Spinal cord (tissue), 10 donors: ENCODE measurements around the gene SLC25A24. TPM values are rescaled to one million over a fixed set of nuclear protein-coding genes. Genes with fewer than 3 reads are reported as not detected.
"Not testable (repeated sequence)": the region's sequence is repeated elsewhere in the genome, so short reads cannot be mapped to it uniquely, and the experiment has no call there.

Experiments
- DNase-seq, 6 donors: peaks; one replicate each; pipeline versions ENCODE4 v3.0.0 to v3.0.0-alpha.2; 2013 to 2015; ENCODE audit warnings: low spot score in 6 of 6, low read depth in 4 of 6
- H3K27ac ChIP-seq: one replicate; pipeline ENCODE4 v1.5.1; 2013; ENCODE audit warnings: low read depth, low read length, control low read depth
- H3K27me3 ChIP-seq: one replicate; pipeline ENCODE4 v1.6.1; 2013; ENCODE audit warnings: low read length; ENCODE audit not compliant: control insufficient read depth, insufficient read depth
- H3K36me3 ChIP-seq: one replicate; pipeline ENCODE4 v1.6.1; 2013; ENCODE audit warnings: low read length; ENCODE audit not compliant: control insufficient read depth, insufficient read depth
- H3K4me1 ChIP-seq: one replicate; pipeline ENCODE4 v1.6.1; 2013; ENCODE audit warnings: low read length; ENCODE audit not compliant: control insufficient read depth, insufficient read depth
- H3K4me3 ChIP-seq: one replicate; pipeline ENCODE4 v1.5.1; 2013; ENCODE audit warnings: low read depth, low read length, control low read depth
- H3K9me3 ChIP-seq: one replicate; pipeline ENCODE4 v1.6.1; 2013; ENCODE audit warnings: low read length; ENCODE audit not compliant: control insufficient read depth, insufficient read depth
- WGBS: methylation state at CpG from one replicate; pipeline ENCODE4 v1.1.5; 2013; ENCODE audit warnings: missing lambda C conversion rate; ENCODE audit not compliant: insufficient coverage; 5-methylcytosine and 5-hydroxymethylcytosine counted together
- polyA plus RNA-seq, 2 donors: library from polyadenylated mRNA; unstranded; fragments of 120-200 nt; gene quantifications; one replicate each; pipeline ENCODE4 v1.2.1, GENCODE V29; 2013; ENCODE audit not compliant: insufficient read length in 2 of 2
- total RNA-seq, 2 donors: library from RNA; depleted of rRNA in 1 of 2; stranded (reverse); fragments of 120-200 nt in 1 of 2; fragments of >200 nt in 1 of 2; gene quantifications; one replicate each; pipeline versions ENCODE4 v1.2.3 to v1.2.4, GENCODE V29; 2013 to 2014
- donor health status: healthy.

Gene SLC25A24
- total and polyA plus RNA-seq, 4 donors: 10.7 to 34.8 (median 20.7) TPM

DNA sequence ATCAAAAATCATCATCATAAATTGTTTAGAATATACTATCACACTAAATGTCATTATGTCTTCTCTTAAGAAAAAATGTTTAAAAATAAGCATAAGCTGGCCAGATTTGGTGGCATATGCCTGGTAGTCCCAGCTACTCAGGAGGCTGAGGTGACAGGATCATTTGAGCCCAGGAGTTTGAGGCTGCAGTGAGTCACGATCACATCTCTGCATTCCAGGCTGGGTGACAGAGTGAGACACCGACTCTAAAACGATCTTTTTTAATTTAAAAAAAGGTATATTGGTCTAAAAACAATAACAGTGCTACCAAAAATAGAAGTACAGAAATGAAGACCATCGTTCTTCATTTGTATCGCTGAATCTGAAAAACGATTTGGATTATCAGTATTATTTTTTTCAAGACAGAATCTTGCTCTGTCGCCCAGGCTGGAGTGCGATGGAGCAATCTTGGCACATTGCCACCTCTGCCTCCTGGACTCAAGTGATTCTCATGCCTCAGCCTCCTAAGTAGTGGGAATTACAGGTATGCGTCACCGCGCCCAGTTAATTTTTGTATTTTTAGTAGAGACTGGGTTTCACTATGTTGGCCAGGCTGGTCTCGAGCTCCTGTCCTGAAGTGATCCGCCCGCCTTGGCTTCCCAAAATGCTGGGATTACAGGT is 17.5 kb upstream of the SLC25A24 start:
- H3K9me3 ChIP-seq, H3K4me1 ChIP-seq, H3K27ac ChIP-seq, H3K4me3 ChIP-seq, H3K27me3 ChIP-seq, H3K36me3 ChIP-seq, DNase-seq: not testable (repeated sequence)
- no CpG with 5 or more reads among the region's 14 CpGs for WGBS

DNA sequence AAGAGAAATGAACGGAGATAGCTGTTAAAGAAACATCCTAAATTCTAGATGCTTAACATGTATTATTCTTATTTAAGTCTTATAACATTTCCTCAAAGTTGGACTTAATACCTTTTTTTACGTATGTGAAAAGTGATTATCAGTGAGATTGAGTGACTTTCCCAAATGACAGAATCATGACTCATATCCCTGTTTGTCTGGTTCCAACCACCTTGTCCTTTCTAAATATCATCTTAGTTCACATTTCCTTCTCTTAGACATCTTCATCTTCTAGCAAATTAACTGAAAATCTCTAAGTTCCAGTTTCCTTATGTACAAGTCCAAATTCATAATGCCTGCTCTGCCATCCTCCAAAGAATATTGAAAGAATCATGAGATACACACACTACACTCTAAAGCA is 16.9 kb upstream of the SLC25A24 start:
- DNase-seq, H3K9me3 ChIP-seq, H3K4me3 ChIP-seq, H3K27me3 ChIP-seq, H3K4me1 ChIP-seq, H3K36me3 ChIP-seq, H3K27ac ChIP-seq: not testable (repeated sequence)
- no CpG with 5 or more reads among the region's 2 CpGs for WGBS

DNA sequence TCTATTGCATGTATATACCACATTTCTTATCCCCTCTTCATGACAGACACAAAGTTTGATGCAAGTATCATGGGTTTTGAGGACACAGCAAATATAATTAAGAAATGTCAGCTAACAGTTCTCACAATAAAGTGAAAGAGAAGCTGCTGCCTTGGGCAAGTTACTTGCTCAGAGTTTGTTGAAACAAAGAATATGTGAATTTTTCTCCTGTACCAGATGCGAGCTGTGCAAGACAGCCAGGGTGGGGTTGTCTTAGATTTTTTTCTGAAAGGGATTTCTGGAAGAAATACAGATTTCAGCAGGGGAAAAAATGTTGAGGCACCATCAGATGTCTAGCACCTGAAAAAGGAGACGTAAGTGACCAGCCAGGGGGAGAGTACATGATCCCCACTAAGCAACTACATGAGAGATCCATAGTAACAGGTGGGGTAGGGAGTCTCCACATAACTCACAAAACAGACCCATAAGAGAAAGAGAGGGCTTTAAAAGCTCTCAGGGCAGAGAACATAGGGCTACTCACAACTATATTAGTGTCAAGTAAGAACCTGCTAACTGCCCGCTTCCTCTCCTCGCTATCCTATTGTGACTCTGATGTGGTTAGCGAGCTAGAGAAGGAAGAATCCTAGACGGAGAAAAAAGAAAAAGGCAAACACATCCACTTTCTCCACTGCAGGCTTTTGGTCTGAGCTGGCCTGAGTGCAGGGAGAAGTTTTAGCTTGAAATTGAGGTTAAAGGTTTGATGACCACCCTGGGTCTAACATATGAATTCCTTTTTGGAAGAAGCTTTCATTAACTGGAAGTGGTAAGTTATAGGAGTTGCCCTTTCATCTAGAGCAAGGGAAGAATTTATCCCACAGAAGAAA is 16.1 kb upstream of the SLC25A24 start:
- not testable (repeated sequence) for DNase-seq, H3K4me1 ChIP-seq, H3K27ac ChIP-seq, H3K27me3 ChIP-seq, H3K4me3 ChIP-seq, H3K36me3 ChIP-seq, H3K9me3 ChIP-seq
- no CpG with 5 or more reads among the region's 6 CpGs for WGBS

DNA sequence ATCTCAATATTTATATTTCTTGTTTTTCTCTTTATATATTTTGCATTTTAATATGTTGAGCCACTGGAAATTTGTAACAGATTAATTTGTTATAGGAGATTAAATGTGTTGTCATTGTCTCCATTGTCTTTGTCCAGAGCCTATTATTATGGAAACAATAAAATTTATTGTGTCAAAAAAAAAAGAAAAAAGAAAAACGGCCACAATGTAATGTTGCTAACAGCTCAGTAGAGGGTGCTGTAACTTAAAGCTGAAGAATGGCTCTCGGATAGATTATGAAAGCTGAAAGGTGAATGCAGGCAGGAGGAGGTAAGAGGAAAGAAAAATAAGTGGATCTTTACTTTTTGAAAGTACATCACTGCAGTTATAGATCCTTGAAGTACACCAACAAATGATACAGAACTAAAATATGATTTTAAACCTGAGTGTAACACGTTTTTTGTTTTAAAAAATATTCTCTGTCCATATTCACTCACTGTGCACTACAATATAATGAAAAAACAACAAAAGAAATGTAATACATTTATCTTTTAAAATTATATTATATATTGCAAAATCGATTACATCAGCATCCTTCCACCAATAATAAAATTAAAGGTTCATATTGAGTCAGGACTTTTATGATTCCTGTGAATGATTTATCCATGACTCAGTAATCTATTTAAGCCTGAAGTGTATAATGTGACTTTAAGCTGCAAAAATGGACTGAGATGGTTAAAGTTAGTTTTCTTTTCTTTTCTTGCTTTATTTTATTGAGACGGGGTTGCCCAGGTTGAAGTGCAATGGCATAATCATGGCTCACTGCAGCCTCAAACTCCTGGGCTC is 14.7 kb upstream of the SLC25A24 start:
- no CpG with 5 or more reads among the region's 5 CpGs for WGBS

DNA sequence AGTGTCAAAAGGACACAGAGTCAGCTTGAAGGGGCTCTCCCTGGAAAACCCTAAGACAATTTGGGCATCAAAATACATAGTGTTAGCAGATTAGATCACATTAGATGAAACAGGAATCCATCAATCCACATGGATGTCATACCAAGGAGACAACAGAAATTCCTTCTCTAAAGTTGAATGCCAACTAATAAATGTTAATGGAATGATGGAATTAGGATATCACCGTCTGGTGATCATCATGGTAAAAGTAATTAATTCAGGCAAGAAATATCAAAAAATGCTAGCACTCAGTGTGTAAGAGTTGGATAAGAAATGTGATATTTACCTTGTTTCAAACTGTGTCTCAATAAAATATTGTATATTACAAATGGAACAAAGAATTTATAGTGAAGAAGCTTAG is 10.9 kb upstream of the SLC25A24 start:
- Histone ChIP-seq H3K4me1 (no peaks in the 10 kb centered on the region), H3K27ac (no peak overlapping the region), H3K4me3 (no peak overlapping the region), H3K9me3 (no peaks in the 10 kb centered on the region), H3K27me3 (no peaks in the 10 kb centered on the region), H3K36me3 (no peaks in the 10 kb centered on the region)
- WGBS: no CpG with 5 or more reads among the region's 1 CpG
- no peak for DNase-seq

More for the DNA sequence above, 14.7 kb upstream of the SLC25A24 start:
- H3K36me3 ChIP-seq, H3K27me3 ChIP-seq, H3K4me1 ChIP-seq, H3K4me3 ChIP-seq, H3K9me3 ChIP-seq, H3K27ac ChIP-seq: not testable (repeated sequence)
- peak in 1 of 6 donors; percentile 30 for DNase-seq

DNA sequence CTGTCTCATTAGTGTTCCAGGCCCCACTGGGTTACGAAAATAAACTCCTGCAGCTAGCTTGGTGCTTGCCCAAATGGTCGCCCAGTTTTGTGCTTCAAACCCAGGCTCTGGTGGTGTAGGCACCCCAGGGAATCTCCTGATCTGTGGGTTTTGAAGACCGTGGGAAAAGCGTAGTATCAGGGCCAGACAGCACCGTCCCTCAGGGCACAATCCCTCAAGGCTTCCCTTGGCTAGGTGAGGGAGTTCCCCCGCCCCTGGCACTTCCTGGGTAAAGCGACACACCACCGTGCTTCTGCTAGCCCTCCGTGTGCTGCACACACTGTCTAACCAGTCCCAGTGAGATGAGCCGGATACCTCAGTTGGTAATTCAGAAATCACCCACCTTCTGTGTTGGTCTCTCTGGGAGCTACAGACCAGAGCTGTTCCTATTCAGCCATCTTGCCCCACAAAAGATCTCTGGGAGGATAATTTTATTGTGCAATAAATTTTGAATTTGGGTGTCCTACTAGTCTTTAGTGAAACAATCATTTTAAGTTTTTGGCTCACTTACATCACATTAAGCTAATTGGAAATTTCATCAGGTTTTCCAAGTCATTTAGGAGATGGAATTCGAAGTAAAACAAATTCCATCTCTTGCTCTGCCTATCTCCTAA is 9.4 kb upstream of the SLC25A24 start:
- Histone ChIP-seq H3K27me3 (no peaks in the 10 kb centered on the region), H3K4me1 (no peaks in the 10 kb centered on the region), H3K9me3 (no peaks in the 10 kb centered on the region), H3K27ac (no peak overlapping the region), H3K4me3 (no peak overlapping the region), H3K36me3 (no peaks in the 10 kb centered on the region)
- 87% methylated on average over 9 of the region's 11 CpGs for WGBS
- no peak for DNase-seq

DNA sequence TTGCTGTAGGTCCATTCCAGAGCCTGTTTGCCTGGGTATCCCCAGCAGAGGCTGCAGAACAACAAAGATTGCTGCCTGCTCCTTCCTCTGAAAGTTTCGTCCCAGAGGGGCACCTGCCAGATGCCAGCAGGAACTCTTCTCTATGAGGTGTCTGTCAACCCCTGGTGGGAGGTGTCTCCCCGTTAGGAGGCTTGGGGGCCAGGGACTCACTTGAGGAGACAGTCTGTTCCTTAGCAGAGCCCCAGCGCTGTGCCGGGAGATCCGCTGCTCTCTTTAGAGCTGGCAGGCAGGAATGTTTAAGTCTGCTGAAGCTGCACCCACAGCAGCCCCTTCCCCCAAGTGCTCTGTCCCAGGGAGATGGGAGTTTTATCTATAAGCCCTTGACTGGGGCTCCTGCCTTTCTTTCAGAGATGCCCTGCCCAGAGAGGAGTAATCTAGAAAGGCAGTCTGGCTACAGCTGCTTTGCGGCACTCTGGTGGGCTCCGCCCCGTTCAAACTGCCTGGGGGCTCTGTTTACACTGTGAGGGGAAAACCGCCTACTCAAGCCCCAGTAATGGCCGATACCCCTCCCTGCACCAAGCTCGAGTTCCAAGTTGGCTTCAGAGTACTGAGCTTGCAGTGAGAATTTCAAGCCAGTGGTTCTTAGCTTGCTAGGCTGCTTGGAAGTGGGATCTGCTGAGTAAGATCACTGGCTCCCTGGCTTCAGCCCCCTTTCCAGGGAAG is 8.7 kb upstream of the SLC25A24 start:
- Histone ChIP-seq H3K4me3 (no peak overlapping the region), H3K9me3 (no peaks in the 10 kb centered on the region), H3K27me3 (no peaks in the 10 kb centered on the region), H3K36me3 (no peaks in the 10 kb centered on the region), H3K27ac (no peak overlapping the region), H3K4me1 (no peaks in the 10 kb centered on the region)
- DNase-seq: peak in 1 of 6 donors; percentile 8
- 75% methylated on average over 8 of the region's 11 CpGs for WGBS

DNA sequence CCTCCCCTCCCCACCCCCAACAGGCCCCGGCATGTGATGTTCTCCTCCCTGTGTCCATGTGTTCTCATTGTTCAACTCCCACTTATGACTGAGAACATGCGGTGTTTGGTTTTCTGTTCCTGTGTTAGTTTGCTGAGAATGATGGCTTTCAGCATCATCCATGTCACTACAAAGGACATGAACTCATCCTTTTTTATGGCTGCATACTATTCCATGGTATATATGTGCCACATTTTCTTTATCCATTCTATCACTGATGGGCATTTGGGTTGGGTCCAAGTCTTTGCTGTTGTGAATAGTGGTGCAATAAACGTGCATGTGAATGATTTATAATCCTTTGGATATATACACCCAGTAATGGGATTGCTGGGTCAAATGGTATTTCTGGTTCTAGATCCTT is 3.4 kb upstream of the SLC25A24 start:
- not testable (repeated sequence) for H3K27me3 ChIP-seq, H3K9me3 ChIP-seq, DNase-seq, H3K4me1 ChIP-seq, H3K36me3 ChIP-seq, H3K27ac ChIP-seq, H3K4me3 ChIP-seq
- WGBS: no CpG with 5 or more reads among the region's 3 CpGs

DNA sequence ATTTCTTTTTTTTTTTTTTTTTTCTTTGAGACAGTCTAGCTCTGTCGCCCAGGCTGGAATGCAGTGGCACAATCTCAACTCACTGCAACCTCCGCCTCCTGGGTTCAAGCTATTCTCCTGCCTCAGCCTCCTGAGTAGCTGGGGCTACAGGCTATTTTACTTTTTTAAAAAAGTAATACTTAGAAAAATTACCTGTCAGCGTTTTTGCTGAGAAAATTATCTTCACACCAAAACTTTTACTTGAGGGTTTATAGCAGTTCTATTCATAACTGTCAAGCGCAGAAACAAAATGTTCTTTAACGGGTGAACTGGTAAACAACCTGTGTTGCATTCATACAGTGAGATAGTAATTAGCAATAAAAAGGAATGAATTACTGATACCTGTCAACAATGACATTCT is 1.5 kb upstream of the SLC25A24 start:
- WGBS: no CpG with 5 or more reads among the region's 5 CpGs
- Histone ChIP-seq H3K36me3 (no peaks in the 10 kb centered on the region), H3K27ac (no peak overlapping the region), H3K4me3 (no peak overlapping the region), H3K4me1 (peaks cover 3% of the 10 kb centered on the region), H3K27me3 (no peaks in the 10 kb centered on the region), H3K9me3 (no peaks in the 10 kb centered on the region)
- DNase-seq: no peak
